Right cardiac atrium (tissue), 5 donors: ENCODE results near the gene PTPRM. TPM values are rescaled to one million over a fixed set of nuclear protein-coding genes. Genes with fewer than 3 reads are reported as not detected.

Experiments used
- ATAC-seq, 2 donors: fragments of 200-7000 bp; cut with Tn5 transposase; one replicate each; pipeline versions ENCODE4 v1.8.0 to v1.9.1; 2020; ENCODE audit warnings: moderate library complexity in 2 of 2, mild to moderate bottlenecking in 1 of 2
- DNase-seq, 3 donors: peaks; one replicate each; pipeline ENCODE4 v3.0.0-alpha.2; 2020
- H3K27ac ChIP-seq: one replicate; pipeline ENCODE4 v1.5.1; 2013; ENCODE audit warnings: mild to moderate bottlenecking, low read length, control low read depth, moderate library complexity
- H3K27me3 ChIP-seq: one replicate; pipeline ENCODE4 v1.6.1; 2013; ENCODE audit not compliant: control insufficient read depth, insufficient read depth
- H3K4me1 ChIP-seq: one replicate; pipeline ENCODE4 v1.6.1; 2013; ENCODE audit warnings: low read length; ENCODE audit not compliant: control insufficient read depth, insufficient read depth
- H3K4me3 ChIP-seq: one replicate; pipeline ENCODE4 v1.5.1; 2013; ENCODE audit warnings: low read length, control low read depth
- H3K9me3 ChIP-seq: one replicate; pipeline ENCODE4 v1.6.1; 2013; ENCODE audit warnings: low read length; ENCODE audit not compliant: control insufficient read depth
- WGBS: extraction: QIAGEN DNeasy Blood & Tissue Kit; methylation state at CpG from one replicate; pipeline ENCODE4 v1.1.7; 2013; 5-methylcytosine and 5-hydroxymethylcytosine counted together
- intact Hi-C, 4 donors: fragments of 100-400 bp; cut with DNase I; formaldehyde crosslinking; loops; one replicate each; pipeline versions ENCODE4 v1.11.0 to v1.14.0; 2022 to 2023
- polyA plus RNA-seq: library from polyadenylated mRNA; stranded (reverse); fragments of 200-250 nt; gene quantifications from one replicate; pipeline ENCODE4 v1.2.3, GENCODE V29; 2013
- total RNA-seq, 4 donors: library from RNA; stranded (reverse); fragmentation: NEBNext Ultra II Directional; extraction: Animal tissue kit (Norgen Biotek cat#: 25700); gene quantifications; one replicate each; pipeline ENCODE4 v1.2.1, GENCODE V29; 2021
- donor health status: healthy with polysubstance abuse.
- donor health status: DM: no; HTN: yes; CAD: no.
- donor health status: DM: no; HTN: no; CAD: no.
- donor health status: DM: no; HTN: yes; CAD: no; lungs with severe emphysema.
- donor health status: DM: yes; HTN: yes; CAD: no.

Gene PTPRM
- total and polyA plus RNA-seq, 5 donors, result 55.1 to 81.5 (median 63.4) TPM

DNA sequence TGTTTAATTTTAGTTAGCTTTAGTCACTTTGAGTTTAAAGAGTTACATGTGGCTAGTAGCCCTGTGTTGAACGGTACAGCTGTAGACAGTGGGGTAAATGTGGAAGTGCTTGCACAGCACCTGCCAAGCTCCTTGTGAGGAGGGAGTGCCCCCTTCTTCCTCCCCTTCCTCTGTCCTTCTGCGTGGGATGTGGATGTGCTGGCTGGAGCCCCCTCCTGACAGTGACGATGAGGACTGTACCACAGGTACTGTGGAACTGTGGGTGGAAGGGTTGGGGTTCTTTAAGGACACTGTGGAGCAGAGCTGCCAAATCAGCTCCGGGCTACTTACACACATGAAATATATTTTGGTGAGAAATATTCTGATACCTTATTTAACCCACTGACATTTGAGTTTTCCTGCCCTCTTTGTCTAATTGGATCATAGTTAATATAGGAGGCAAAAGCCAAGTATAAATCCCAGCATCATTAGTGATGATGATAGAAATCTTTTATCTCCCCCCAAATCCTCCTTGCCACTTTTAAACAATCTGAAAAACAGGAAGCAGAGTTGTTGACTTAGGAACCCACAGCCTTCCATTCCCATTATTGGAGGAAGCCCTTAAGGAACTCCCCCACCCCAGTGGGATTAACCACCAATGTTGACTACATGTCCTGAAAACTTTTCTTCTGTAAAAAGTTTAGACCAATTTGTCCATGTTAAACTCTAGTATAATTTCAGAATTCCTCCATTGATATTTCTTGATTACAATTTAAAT, 181.3 kb downstream of the PTPRM start:
- Histone ChIP-seq H3K27ac (no peak overlapping the region), H3K27me3 (no peaks in the 10 kb centered on the region), H3K4me1 (peaks cover 19% of the 10 kb centered on the region), H3K9me3 (no peaks in the 10 kb centered on the region), H3K4me3 (no peak overlapping the region)
- ATAC-seq, result peak; percentile 34
- intact Hi-C loops, result no loop called here
- 20% methylated on average over 4 of the region's 4 CpGs for WGBS
- no peak for DNase-seq

DNA sequence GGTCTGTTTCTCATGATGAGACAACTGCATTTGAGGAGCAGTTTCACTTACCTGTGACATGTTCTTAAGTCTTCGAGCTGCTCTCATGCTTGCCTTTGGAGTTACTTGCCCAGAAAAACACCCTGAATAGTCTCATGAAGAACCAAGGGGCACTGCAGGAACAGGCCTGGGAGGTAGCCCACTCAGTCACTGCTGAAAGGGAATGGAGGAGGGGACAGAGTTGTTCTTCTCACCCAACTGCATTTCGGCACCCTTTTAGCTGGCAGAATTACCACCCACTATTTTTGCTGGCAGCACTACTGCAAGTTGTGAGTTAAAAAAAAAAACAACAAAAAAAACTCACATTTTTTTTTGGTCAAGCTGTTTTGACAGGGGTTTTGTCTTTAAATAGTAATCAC, 181.9 kb downstream of the PTPRM start:
- ATAC-seq (peak; percentile 36 to 52), DNase-seq (no peak)
- H3K27me3 ChIP-seq, result no peaks in the 10 kb centered on the region
- WGBS, result 37% methylated on average over 2 of the region's 2 CpGs
- H3K27ac ChIP-seq, result no peak overlapping the region
- intact Hi-C loops, result no loop called here
- H3K9me3 ChIP-seq, result no peaks in the 10 kb centered on the region
- peaks cover 19% of the 10 kb centered on the region for H3K4me1 ChIP-seq
- no peak overlapping the region for H3K4me3 ChIP-seq

DNA sequence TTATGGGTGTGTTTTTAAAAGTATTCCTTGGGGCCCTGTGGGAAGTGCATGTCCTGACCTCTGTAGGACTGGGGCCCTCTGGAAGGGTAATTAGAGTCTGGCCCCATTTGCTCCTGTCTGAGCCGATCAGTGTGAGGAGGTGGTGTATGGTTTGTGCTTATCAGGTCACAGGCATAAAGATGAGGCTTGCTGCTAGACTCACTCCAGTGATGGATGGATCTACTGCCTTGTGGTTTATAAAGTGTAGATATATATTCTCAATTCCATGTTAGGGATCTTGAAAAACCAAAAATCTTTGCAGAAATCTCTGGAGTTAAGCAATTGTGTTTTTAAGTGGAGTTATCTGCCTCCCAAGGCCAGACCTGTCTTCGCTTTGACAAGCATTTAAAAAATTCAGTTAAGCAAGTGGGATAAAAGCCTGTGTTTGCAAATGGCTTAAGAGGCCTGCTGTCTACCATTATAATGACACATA, 182.4 kb downstream of the PTPRM start:
- DNase-seq, result no peak
- peaks cover 21% of the 10 kb centered on the region for H3K4me1 ChIP-seq
- intact Hi-C loops, result no loop called here
- H3K27me3 ChIP-seq, result no peaks in the 10 kb centered on the region
- WGBS, result 43% methylated on average over 2 of the region's 2 CpGs
- no peak overlapping the region for H3K4me3 ChIP-seq
- H3K9me3 ChIP-seq, result no peaks in the 10 kb centered on the region
- peak; percentile 75 to 78 for ATAC-seq
- H3K27ac ChIP-seq, result no peak overlapping the region

DNA sequence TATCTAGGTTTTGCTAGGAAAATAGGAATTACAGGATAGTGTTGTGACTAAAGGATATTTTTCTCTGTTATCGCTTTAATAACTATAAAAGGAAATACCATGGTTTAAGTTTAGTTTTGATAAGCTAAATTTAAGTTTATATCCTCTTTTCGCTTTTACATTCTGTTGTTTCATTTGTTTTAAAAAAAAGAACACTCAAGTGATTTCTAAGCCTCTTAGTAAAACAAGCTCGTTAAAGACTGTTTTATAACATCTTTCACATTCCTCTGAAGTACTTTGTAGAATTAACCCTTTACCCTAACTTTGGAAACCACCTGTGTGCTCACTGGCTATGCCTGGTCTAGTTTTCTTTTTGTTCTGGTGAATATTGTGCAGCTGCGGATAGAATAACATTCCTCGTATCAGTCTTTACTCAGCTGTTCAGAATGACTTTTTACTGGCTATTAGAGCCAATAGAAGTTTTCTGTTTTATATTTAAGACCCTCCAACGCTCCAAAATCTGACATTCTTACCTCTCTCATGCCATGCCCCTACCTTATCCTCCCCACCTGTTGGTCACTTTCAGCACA, 183.1 kb downstream of the PTPRM start:
- H3K27me3 ChIP-seq, result no peaks in the 10 kb centered on the region
- 60% methylated on average over 6 of the region's 6 CpGs for WGBS
- no peak overlapping the region for H3K27ac ChIP-seq
- ATAC-seq, result no peak
- no peak for DNase-seq
- peaks cover 24% of the 10 kb centered on the region for H3K4me1 ChIP-seq
- no peak overlapping the region for H3K4me3 ChIP-seq
- H3K9me3 ChIP-seq, result no peaks in the 10 kb centered on the region
- intact Hi-C loops, result loop anchor here in 2 of 4 donors (10.0 kb wide), 3 partner anchors 175 to 475 kb away; partner anchors contain the start of gene PTPRM (in 1 of the 2)

DNA sequence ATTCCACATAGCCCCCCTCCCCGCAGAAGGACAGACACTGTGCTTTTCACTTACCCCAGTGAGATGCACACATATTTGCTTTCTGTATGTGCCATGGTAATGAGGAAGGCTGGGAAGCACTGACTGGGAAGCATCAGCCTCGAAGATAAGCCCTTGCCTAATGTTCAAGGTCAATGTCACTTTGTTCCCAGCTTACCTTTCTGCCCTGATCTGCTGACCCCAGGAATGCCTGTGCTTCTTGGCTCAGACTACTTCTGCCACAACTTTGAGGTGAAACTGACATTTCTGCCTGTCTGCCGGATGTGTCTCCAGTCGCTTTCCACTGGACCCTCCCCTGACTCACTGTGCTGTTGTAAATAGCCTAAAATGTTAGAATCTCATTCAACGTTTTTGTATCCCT, 183.8 kb downstream of the PTPRM start:
- H3K27ac ChIP-seq, result no peak overlapping the region
- no peak overlapping the region for H3K4me3 ChIP-seq
- WGBS, result 73% methylated on average over 5 of the region's 5 CpGs
- H3K27me3 ChIP-seq, result no peaks in the 10 kb centered on the region
- no peaks in the 10 kb centered on the region for H3K9me3 ChIP-seq
- ATAC-seq (no peak), DNase-seq (no peak)
- intact Hi-C loops, result loop anchor here in 2 of 4 donors (10.0 kb wide), 3 partner anchors 176 to 476 kb away; partner anchors contain the start of gene PTPRM (in 1 of the 2)
- H3K4me1 ChIP-seq, result peaks cover 24% of the 10 kb centered on the region

DNA sequence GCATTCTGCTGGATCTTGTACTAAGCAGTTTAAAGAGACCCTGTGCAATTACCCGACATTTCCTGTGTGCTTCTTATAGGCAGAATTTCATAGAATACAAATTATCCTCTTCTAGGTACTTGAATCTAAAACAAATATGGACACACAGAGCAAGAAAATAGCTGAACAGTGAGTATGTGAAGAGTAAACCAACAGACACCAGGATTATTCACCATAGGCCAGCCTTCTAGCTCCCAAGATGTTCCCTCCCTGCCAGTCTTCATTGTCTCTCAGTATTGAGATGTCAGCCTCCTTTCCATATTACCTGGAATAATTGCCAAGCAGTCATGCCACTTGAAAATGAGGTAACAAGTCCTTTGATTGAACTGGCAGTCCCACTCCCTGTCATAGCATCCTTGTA, 187.1 kb downstream of the PTPRM start:
- intact Hi-C loops, result loop anchor here in 2 of 4 donors (10.0 kb wide), 3 partner anchors 179 to 479 kb away; partner anchors contain the start of gene PTPRM (in 1 of the 2)
- Histone ChIP-seq H3K9me3 (no peaks in the 10 kb centered on the region), H3K4me3 (no peak overlapping the region), H3K27ac (peak overlapping the region; percentile 70), H3K4me1 (peaks cover 18% of the 10 kb centered on the region), H3K27me3 (no peaks in the 10 kb centered on the region)
- DNase-seq, result no peak
- ATAC-seq, result no peak
- WGBS, result 98% methylated on average over 1 of the region's 1 CpG

DNA sequence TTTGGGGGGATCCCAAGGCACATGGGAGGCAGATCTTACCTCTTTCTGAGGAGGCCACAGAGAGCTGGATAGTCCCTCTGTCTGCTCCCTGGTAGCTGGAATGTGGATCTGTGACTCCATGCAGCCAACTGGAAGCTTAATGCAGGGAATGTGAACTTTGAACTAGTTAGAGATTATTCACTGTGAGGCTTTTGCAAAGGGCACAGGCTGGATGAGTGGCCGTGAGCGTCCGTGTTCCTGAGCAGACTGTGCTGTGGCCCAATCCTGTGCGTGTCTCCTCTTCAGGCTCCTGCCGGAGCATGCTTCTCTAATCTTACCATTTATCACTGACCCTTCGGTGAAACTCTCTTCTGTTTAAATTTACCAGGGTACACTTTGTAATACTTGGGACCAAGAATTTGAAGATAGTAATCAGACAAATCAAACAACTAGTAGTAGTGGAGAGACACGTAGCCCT, 187.6 kb downstream of the PTPRM start:
- intact Hi-C loops, result loop anchor here in 2 of 4 donors (10.0 kb wide), 3 partner anchors 180 to 480 kb away; partner anchors contain the start of gene PTPRM (in 1 of the 2)
- ATAC-seq, result peak; percentile 76 to 82

DNA sequence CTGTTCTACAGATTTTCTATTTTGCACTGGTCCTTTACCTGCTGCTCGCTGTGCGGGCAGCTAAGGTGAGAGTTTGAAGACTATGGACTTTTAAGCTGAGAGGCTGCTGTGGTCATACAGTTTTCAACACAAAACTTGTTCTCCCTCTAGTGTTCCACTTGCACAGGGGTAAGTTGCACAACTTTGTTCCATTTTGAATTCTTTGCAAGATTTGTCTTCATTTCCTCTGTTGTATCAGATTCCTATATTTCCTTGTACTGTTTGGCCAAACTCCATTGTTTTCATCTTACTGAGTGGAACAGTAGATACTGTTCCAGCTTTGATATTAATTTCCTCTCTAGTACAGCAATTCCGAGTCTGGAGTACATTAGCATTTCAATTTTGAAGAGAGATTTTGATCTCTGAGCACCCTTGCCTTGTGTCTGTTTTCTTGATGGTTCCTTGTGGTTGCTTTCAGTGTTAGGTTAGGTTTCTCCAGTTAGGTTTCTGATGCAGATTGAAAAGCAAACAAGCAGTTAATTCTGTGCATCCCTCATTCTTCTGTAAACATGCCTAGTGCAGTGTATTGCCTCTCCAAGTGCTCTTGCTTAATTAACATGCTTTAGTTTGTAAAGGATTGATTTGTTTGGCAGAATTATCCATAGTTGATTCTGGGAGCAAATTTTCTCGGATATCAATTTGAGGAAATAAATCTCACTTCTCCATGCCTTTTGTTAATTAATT, 188.8 kb downstream of the PTPRM start:
- Histone ChIP-seq H3K4me1 (peaks cover 15% of the 10 kb centered on the region), H3K27me3 (no peaks in the 10 kb centered on the region), H3K27ac (no peak overlapping the region), H3K4me3 (no peak overlapping the region), H3K9me3 (no peaks in the 10 kb centered on the region)
- intact Hi-C loops, result loop anchor here in 2 of 4 donors (10.0 kb wide), 3 partner anchors 181 to 481 kb away; partner anchors contain the start of gene PTPRM (in 1 of the 2)
- no peak for DNase-seq
- ATAC-seq, result peak; percentile 63 to 77
- 81% methylated on average over 4 of the region's 4 CpGs for WGBS

More for the DNA sequence above, 187.6 kb downstream of the PTPRM start:
- Histone ChIP-seq H3K9me3 (no peaks in the 10 kb centered on the region), H3K4me1 (peaks cover 18% of the 10 kb centered on the region), H3K27me3 (no peaks in the 10 kb centered on the region), H3K27ac (peak overlapping the region; percentile 70), H3K4me3 (no peak overlapping the region)
- 62% methylated on average over 7 of the region's 7 CpGs for WGBS
- DNase-seq, result peak in 1 of 3 donors; percentile 56

DNA sequence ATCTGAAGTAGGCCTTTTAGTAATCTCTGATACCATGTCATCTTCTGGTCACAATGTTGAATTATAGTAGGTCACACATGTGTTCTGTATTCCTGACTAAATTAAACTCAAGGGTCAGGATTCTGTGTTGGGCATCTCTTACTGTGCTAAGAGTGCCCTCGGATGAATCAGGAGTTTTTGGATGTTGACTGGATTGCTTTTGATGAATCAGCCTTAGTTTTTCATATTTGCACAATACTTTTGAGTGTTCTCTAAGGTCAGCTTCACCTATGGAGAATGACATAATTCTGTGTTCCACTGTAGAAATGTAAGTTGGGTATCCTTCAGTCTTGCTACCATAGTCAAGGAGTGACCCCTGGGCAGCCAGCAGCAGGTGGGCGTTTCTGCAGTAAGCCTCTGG, 190.1 kb downstream of the PTPRM start:
- no peak for ATAC-seq
- Histone ChIP-seq H3K9me3 (no peaks in the 10 kb centered on the region), H3K27ac (no peak overlapping the region), H3K4me3 (no peak overlapping the region), H3K27me3 (no peaks in the 10 kb centered on the region), H3K4me1 (peaks cover 14% of the 10 kb centered on the region)
- WGBS, result 93% methylated on average over 2 of the region's 2 CpGs
- intact Hi-C loops, result loop anchor here in 2 of 4 donors (10.0 kb wide), 3 partner anchors 182 to 482 kb away; partner anchors contain the start of gene PTPRM (in 1 of the 2)
- no peak for DNase-seq

DNA sequence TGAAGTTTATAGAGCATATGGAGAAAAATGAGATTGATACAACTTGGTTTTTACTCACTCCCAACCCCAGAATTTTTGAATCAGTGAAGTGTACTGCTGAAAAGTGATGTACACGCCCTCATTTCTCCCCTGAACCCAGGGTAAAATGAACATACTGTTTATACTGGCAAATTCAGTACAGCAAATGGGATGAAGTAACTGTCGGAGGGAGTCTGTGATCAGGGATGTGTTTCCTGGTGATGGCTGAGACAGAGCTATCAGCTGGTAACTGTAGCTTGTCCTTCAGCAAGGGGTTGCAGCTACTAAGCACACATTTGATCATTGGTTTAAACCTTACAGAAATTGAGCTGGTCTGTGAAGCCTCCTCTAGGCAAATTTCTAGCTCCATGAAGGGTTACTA, 191.6 kb downstream of the PTPRM start:
- Histone ChIP-seq H3K4me1 (peaks cover 17% of the 10 kb centered on the region), H3K27me3 (no peaks in the 10 kb centered on the region), H3K27ac (no peak overlapping the region), H3K4me3 (no peak overlapping the region), H3K9me3 (no peaks in the 10 kb centered on the region)
- no peak for ATAC-seq
- no peak for DNase-seq
- 51% methylated on average over 2 of the region's 2 CpGs for WGBS
- intact Hi-C loops, result loop anchor here in 2 of 4 donors (10.0 kb wide), 3 partner anchors 184 to 484 kb away; partner anchors contain the start of gene PTPRM (in 1 of the 2)
